Heart right ventricle (tissue), 16 donors: Measurements from ENCODE around the gene TNS1. TPM values are rescaled to one million over a fixed set of nuclear protein-coding genes. Genes with fewer than 3 reads are reported as not detected.

ENCODE experiments used
- ATAC-seq, 8 donors: fragments of 200-7000 bp; cut with Tn5 transposase; one replicate each; pipeline ENCODE4 v1.9.1; 2020; ENCODE audit warnings: mild to moderate bottlenecking in 8 of 8, moderate library complexity in 8 of 8, moderate number of reproducible peaks in 1 of 8
- DNase-seq, 2 donors: peaks; one replicate each; pipeline ENCODE4 v3.0.0-alpha.2; 2020
- H3K27ac ChIP-seq, 10 donors: fragments of 200-600 bp; sonication (generic) in 2 of 10; one replicate each; pipeline versions ENCODE4 v1.5.0 to v1.8.0; 2020 to 2022; ENCODE audit warnings: mild to moderate bottlenecking in 3 of 10
- H3K27me3 ChIP-seq, 7 donors: fragments of 200-600 bp; one replicate each; pipeline ENCODE4 v1.8.0; 2021 to 2022; ENCODE audit warnings: mild to moderate bottlenecking in 2 of 7
- H3K36me3 ChIP-seq, 9 donors: fragments of 200-600 bp; sonication (generic) in 1 of 9; one replicate each; pipeline versions ENCODE4 v1.5.0 to v1.8.0; 2020 to 2022; ENCODE audit warnings: mild to moderate bottlenecking in 2 of 9
- H3K4me1 ChIP-seq, 9 donors: fragments of 200-600 bp; sonication (generic) in 1 of 9; one replicate each; pipeline versions ENCODE4 v1.5.0 to v1.8.0; 2020 to 2022; ENCODE audit warnings: mild to moderate bottlenecking in 4 of 9
- H3K4me3 ChIP-seq, 10 donors: fragments of 200-600 bp; sonication (generic) in 2 of 10; one replicate each; pipeline versions ENCODE4 v1.5.0 to v1.8.0; 2020 to 2022; ENCODE audit warnings: mild to moderate bottlenecking in 7 of 10, moderate library complexity in 2 of 10
- H3K9me3 ChIP-seq, 11 donors: fragments of 200-600 bp in 10 of 11; sonication (generic) in 2 of 11; one replicate each; pipeline versions ENCODE4 v1.5.0 to v1.8.0; 2013 to 2022; ENCODE audit warnings: mild to moderate bottlenecking in 2 of 11, control low read depth in 1 of 11, moderate library complexity in 1 of 11
- CTCF ChIP-seq, 9 donors: fragments of 200-600 bp; sonication (generic) in 2 of 9; IDR thresholded peaks; one replicate each; pipeline versions ENCODE4 v1.5.0 to v1.8.0; 2021 to 2022; ENCODE audit warnings: antibody characterized with exemption in 9 of 9, mild to moderate bottlenecking in 5 of 9, moderate library complexity in 1 of 9
- WGBS, 2 donors: extraction: QIAGEN DNeasy Blood & Tissue Kit; methylation state at CpG; one replicate each; pipeline ENCODE4 v1.1.7; 2013; ENCODE audit warnings: inconsistent platforms in 1 of 2; 5-methylcytosine and 5-hydroxymethylcytosine counted together
- intact Hi-C, 10 donors: fragments of 100-400 bp; cut with DNase I; formaldehyde crosslinking; loops; one replicate each; pipeline versions ENCODE4 v1.11.1 to v1.14.2; 2022
- polyA plus RNA-seq, 2 donors: library from polyadenylated mRNA; stranded (reverse); fragments of 200-250 nt; gene quantifications; one replicate each; pipeline ENCODE4 v1.2.3, GENCODE V29; 2013
- total RNA-seq, 10 donors: library from RNA; stranded (reverse); fragmentation: NEBNext Ultra II Directional in 3 of 10; extraction: Animal tissue kit (Norgen Biotek cat#: 25700) in 3 of 10; gene quantifications; one replicate each; pipeline versions ENCODE4 v1.2.1 to v1.2.4, GENCODE V29; 2021 to 2023
- donor health status: Arrhythmogenic right ventricular cardiomyopathy.
- donor health status: ischemic (EF 13 %, LVEDD 7.1; RV severe dilation, severe dysfunction).
- donor health status: healthy with polysubstance abuse.
- donor health status: DM: no; HTN: yes; CAD: no.
- donor health status: DM: no; HTN: no; CAD: no.
- donor health status: ischemic (EF 25% LVEDD 6.9; RV normal size, moderate dysfunction).
- donor health status: ischemic (EF 25% LVEDD 5.7; RV mildly dilated, moderate dysfunction).
- donor health status: healthy.
- donor health status: DM: yes; HTN: yes; CAD: no.
- donor health status: Ischemic cardiomyopathy.
- donor health status: ischemic (EF 35%, LVEDD 5.7; RV mildly dilated, moderate dysfunction).
- donor health status: nonischemic (EF 11% LVEDD 7.7; RV severe dilation, severe dysfunction).
- donor health status: DM: yes; HTN: yes; CAD: no.
- donor health status: PGD.
- donor health status: ischemic (EF 29% LVEDD 5.4; RV normal size, mild dysfunction).
- donor health status: nonischemic (EF 23%, LVEDD 6.1; RV moderate dilation, normal function).

The TNS1 gene
- total and polyA plus RNA-seq, 12 donors: 64.6 to 844 (median 731) TPM

- H3K27ac ChIP-seq: peak overlapping the region in 1 of 10 donors; percentile 77
- no peak for TF ChIP-seq CTCF (IDR thresholded peaks at IDR 0.05)
- DNase-seq: no peak
These were observed 137.6 kb downstream of the TNS1 start for GRCh38 chr2:217864963-217865772.

GRCh38 chr2:217863883-217864282 lies 138.9 kb downstream of the TNS1 start:
- ATAC-seq (peak in 6 of 8 donors; percentile 10 to 51 (median 14)), DNase-seq (no peak)
- no peaks in the 10 kb centered on the region for H3K9me3 ChIP-seq
- no peak for TF ChIP-seq CTCF (IDR thresholded peaks at IDR 0.05)
- peaks cover 0 to 99% (median 64%) of the 10 kb centered on the region in 9 donors for H3K36me3 ChIP-seq
- H3K4me3 ChIP-seq: no peak overlapping the region
- intact Hi-C loops: loop anchor here in 1 of 10 donors (10.0 kb wide), 1 partner anchor 59 kb away; no protein-coding TSS in a partner anchor
- peaks cover 7 to 88% (median 70%) of the 10 kb centered on the region in 9 donors for H3K4me1 ChIP-seq
- WGBS, 2 donors: 48 to 67% methylated on average over 5 of the region's 5 CpGs
- peak overlapping the region in 9 of 10 donors; percentile 8 to 77 (median 41) for H3K27ac ChIP-seq
- no peaks in the 10 kb centered on the region for H3K27me3 ChIP-seq

More at GRCh38 chr2:217864963-217865772, 137.6 kb downstream of the TNS1 start:
- Histone ChIP-seq H3K9me3 (no peaks in the 10 kb centered on the region), H3K4me1 (peaks cover 3 to 88% (median 66%) of the 10 kb centered on the region in 9 donors), H3K4me3 (no peak overlapping the region), H3K36me3 (peaks cover 0 to 100% (median 73%) of the 10 kb centered on the region in 9 donors), H3K27me3 (no peaks in the 10 kb centered on the region)
- WGBS, 2 donors: 72 to 75% methylated on average over 3 of the region's 3 CpGs
- ATAC-seq: no peak
- intact Hi-C loops: loop anchor here in 2 of 10 donors (5.0 to 10.0 kb wide), 2 partner anchors 60 to 63 kb away; no protein-coding TSS in a partner anchor

- intact Hi-C loops: loop anchor here in 1 of 10 donors (10.0 kb wide), 1 partner anchor 57 kb away; no protein-coding TSS in a partner anchor
- TF ChIP-seq CTCF (IDR thresholded peaks at IDR 0.05): no peak
- DNase-seq: no peak
- Histone ChIP-seq H3K9me3 (no peaks in the 10 kb centered on the region), H3K27ac (peak overlapping the region in 8 of 10 donors; percentile 8 to 96 (median 62)), H3K27me3 (no peaks in the 10 kb centered on the region), H3K4me3 (no peak overlapping the region), H3K36me3 (peaks cover 0 to 88% (median 44%) of the 10 kb centered on the region in 9 donors), H3K4me1 (peaks cover 7 to 95% (median 75%) of the 10 kb centered on the region in 9 donors)
- no peak for ATAC-seq
- 91 to 93% methylated on average over 5 of the region's 5 CpGs for WGBS, 2 donors
These were observed 141.4 kb downstream of the TNS1 start for GRCh38 chr2:217861334-217861877.

GRCh38 chr2:217859926-217860325 lies 142.9 kb downstream of the TNS1 start:
- no peak for TF ChIP-seq CTCF (IDR thresholded peaks at IDR 0.05)
- DNase-seq: no peak
- peak overlapping the region in 9 of 10 donors; percentile 28 to 99 (median 82) for H3K27ac ChIP-seq
- WGBS, 2 donors: 70 to 77% methylated on average over 5 of the region's 5 CpGs
- H3K4me3 ChIP-seq: no peak overlapping the region
- H3K9me3 ChIP-seq: no peaks in the 10 kb centered on the region
- H3K36me3 ChIP-seq: peaks cover 0 to 88% (median 44%) of the 10 kb centered on the region in 9 donors
- peaks cover 11 to 95% (median 80%) of the 10 kb centered on the region in 9 donors for H3K4me1 ChIP-seq
- intact Hi-C loops: loop anchor here in 2 of 10 donors (10.0 kb wide), 1 partner anchor 55 kb away; no protein-coding TSS in a partner anchor
- ATAC-seq: no peak
- H3K27me3 ChIP-seq: no peaks in the 10 kb centered on the region
